ENCODE measurements around the gene PCGF2.

Gene PCGF2

DNA sequence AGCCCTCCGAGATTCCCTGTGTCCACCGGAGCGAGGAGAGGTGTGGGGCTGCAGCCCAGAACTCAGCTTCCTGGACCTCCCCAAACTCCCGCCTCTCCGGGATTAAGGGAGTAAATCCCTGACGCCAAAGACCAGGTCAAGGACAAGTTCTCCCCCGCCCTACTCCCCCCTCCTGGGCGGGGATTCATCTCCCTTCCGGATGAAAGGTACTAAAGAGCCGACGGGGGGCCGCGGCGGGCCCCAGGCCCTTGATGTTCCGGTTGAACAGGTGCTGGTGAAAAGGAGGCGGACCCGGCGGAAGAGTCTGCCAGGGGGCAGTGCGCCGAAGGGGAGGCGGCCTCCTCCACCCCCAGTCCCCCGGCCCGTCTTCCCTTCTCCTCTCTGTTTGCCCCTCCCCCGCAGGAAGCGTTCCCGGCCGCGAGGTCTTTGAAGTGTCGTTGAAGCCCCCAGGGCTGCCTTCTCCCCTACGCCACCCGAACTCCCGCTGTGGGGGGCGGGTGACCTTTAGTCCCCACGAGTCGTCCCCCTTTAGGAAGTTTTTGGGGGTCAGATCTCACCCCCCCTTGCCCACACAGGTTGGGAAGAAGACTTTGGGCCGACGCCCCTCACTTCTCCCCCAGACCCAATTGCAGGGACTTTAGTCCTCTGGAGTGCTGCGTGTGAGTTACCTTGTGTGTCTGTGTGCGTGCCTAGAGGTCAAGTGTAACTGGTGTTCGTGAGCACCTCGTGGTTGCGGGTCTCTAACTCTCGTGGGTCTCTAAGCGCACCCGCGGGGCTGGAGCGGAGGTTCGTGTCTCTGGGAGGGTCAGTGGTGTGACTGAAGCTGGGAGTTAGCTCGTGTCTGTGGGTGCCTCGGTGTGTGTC, 44.2 kb downstream of the PCGF2 start:
- no peak for DNase-seq (ENCODE audit: low read depth, low spot score)

DNA sequence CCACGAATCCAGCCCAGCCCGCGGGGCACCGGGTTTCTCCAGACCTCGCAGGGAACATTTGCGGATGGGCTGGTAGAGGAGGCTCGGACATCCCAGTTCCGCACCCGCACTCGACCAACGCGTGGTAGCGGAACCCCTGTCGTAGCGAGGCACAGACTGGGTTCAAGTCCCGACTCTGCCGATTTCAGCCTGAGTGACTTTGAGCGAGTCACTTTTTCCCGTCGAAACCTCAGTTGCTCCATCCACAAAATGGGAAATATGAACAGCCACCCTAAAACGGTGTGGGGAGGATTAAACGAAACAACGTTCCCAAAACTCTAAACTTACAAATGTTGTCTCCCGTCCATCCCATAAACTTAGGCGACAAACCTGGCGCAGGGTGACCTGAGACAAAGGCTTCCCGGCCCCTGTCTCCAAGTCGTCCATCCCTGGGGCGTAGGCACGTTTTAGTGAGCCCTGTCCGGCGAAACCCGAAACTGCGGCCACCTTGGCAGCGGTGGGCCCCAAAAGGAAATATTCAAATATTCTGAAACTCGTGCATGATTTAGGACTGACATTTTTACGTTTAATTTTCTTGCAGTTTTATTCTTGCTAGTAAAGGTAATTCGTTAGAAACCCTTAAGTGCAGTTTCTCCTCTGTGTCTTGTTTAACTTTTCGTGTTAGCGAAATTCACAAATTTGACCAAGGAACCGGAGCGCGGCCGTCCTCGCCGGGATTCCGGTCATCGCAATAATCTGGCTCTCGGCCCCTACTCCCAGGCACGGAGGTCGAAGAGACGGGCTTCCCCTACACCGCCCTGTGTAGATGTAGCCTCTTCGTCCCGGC, 45.0 kb downstream of the PCGF2 start:
- no peak for DNase-seq (ENCODE audit: low read depth, low spot score)

DNA sequence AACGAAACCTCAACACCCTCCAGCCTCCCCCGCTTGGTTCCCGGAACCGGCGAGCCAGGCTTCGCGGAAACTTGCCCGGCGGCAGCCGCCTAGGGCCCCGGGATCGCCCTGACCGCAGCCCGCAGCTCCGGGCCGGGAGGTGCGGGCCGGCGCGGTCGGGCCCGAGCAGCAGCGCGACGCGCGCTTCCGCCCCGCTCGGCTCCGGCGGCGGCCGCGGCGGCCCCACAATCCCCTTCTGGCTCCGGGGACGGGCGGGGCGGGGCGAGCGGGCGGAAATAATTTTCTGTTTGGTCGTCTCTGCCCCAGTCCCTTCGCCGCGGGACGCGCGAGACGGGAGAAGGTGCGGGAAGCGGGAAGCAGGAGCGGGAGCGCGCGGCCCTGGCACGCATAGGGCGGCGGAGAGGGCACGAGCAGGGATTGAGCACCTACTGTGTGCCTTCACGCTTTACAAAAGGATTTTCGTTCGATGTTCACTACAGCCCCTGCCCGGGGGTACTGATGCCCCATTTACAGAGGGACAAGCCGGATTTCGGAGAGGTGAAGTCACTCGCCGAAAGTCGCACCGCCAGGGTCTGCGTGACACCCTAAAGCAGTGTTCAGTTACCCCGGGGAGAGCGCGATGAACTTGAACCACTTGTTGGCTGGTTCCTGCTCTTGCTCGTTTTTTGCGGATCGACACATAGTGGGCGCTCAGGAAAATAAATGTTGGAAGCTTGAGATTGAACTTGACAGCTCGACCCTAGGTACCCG, 45.8 kb downstream of the PCGF2 start:
- peak; percentile 44 for DNase-seq (ENCODE audit: low read depth, low spot score)

DNA sequence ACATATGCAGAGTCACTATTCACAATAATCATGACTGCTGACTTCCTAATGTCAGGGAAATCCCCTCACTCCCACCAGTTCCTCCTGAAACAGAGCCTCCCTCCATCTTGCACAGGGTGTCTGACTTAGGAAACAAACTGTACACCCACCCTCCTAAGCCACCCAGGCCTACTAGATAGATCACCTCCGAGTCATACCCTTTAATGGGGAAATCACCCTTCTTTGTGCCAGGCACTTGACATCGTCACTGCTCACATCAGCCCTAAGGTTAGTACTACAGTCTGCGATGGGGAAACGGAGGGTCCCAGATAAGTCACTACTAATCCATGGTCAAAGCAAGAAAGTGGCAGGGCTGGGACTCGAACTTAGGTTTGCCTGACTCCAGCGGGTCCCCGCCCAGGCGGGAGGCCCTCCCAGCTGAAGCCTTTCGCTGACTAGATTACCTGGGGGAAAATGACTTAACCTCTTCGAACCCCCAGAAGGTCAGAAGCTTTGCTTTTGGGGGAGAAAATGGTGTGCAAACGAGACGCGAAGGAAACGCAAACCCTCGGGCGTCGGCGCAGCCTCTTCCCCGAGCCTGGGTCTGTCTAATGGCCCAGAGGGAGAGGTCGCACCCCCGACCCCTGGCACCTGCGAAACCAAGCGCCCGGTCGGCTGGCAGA, 46.5 kb downstream of the PCGF2 start:
- no peak for DNase-seq (ENCODE audit: low read depth, low spot score)

DNA sequence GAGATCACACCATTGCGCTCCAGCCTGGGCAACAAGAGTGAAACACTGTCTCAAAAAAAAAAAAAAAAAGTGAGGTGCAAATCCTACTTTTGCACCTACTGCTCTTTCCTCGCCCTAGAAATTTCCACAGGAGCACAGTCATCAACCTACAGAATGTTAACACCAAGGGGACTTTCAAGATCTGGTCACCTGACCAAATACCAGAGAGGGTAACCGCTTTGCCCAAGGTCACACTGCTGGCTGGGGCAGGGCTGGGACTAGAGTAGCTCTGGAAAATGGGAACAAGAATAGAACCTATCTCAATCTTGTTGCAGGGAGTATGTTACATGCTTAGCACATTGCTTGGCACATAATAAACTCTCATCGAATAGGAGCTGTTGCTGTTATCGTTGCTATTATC, 49.4 kb downstream of the PCGF2 start:
- no peak for DNase-seq (ENCODE audit: low read depth, low spot score)

DNA sequence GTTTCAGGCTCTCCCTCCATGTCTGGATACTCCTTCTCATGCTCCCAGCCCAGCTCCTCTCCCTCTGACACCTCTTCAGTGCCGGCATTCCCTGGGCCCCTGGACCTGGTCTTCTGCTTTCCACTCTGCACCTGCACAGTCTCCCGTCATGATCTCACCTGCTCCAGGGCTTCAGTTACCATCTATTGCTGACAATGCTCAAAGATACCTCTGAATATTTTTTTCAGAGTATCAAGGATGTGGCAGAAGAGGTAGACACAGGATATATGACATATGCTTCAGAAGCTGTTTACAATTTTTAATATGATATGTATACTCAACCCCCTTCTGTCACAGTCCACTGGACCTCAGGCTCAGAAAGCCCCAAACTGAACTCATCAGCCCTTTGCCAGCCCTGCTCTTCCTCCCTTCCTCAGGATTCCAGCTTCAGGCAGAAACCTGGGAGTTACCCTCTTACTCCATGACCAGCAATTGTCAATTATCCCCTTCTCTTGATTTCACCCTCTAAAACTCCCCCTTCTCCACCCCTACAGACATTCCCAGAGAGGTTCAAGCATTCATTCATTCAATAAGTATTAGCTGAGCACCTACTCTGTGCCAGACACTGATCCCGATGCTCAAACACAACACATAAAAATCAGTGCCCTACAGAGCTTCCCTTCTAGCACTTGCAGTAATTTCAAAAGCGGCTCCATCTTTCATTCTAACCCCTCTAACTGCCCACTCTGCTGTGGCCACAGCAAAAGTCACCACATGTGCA, 50.9 kb downstream of the PCGF2 start:
- DNase-seq (ENCODE audit: low read depth, low spot score) = no peak

DNA sequence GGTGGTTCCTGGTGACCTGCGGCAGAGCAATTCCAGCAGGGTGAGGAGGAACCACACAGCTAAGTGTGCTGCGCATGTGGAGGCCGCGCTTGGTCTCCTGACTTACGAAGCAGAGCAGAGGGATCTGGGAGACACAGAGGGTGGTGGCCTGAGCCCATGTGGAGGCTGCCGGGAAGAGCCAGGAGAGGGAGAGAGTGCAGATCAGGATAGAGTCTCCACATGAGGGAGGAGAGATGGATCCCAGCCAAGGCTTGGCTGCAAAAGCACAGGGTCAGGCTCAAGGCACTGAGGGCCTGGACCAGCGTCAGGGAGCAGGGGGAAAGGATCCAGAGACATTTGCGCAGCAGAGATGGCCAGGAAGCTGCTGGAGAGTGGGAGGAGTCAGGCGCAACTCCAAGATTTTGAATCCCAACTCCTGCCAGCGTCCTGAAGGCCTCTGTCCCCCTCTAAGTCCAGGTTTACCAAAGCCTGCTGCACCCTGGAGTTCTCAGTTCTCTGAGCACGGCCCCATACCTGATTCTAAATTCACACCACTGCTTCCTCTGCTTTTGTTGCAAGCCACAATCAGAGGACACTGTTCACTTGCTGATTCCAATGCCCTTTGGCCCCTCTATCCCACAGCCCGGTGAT, 54.3 kb downstream of the PCGF2 start:
- DNase-seq (ENCODE audit: low read depth, low spot score) = no peak

DNA sequence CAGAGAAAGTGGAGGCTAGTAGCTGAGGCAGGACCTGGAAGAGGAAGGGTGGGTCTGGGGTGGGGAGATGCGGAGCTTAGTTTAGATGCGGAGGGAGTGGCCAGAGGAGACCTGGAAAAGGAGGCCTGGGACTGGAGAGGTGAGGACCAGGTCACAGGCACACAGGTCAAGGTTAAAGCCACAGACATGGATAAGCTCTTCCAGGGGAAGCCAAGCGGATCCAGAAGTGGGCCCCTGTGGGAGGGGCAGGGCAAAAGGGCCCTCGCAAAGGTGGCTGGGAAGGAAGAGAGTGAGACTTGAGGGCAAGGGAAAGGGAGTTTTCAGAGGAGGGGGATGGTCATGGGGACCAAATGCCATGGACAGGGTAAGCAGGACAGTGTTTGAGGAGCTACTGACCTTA, 57.0 kb downstream of the PCGF2 start:
- no peak for DNase-seq (ENCODE audit: low read depth, low spot score)

DNA sequence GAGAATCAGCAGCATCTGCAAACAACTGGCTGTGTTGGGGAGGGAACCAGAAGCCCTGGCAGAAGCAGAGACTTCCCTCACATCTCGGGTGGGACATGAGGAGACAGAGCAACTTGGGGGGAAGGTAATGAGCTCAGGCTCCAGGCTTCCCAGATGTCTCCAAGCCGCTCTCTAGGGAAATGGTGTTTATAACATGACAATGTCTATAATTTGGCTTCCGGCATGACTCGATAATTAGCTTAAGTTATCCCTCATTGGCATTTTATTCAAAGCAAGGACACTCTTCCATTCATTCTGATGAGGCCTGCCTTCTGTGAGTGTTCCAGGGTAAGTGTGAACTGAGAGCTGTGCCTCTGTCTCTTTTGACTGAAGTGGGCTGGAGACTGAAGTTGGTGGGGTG, 57.8 kb downstream of the PCGF2 start:
- no peak for DNase-seq (ENCODE audit: low read depth, low spot score)

DNA sequence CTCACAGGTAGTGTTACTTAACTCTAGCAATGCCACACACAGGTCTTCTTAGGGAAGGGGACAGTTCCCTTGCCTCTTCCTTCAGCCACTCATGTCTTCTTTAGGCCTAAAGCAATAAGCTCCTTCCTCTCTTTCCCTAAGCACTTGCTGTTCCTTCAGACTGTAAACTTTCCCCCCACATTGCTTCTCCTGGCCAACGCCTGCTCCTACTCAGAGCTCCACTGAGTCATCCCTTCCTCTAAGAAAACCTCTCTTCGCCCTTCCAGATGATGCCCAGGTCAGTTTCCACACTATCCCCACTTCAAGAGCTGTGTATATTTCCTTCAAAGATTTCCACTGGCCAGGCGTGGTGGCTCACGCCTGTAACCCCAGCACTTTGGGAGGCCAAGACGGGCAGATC, 60.9 kb downstream of the PCGF2 start:
- DNase-seq (ENCODE audit: low read depth, low spot score) = no peak

DNA sequence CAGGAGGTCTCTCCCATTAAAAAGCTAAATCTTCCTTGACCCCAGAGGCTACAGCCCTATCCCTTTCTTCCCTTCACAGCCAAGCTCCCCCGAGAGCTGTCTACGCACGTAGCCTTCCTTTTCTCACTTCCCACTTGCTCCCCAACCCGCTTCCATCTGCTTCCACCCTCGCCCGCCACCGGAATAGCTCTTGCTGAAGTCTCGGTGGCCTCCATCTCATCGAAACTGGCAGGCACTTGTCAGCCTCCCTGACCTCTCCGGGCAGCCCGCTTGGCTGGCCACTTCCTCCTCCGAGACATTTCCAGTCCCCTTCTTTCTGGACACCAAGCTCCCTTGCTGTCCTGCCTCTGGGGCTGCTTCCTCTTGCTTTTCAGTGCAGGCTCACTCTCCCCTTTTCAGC, 62.6 kb downstream of the PCGF2 start:
- no peak for DNase-seq (ENCODE audit: low read depth, low spot score)

All from smooth muscle cell of the brain vasculature (primary cell).